BJ (cell line): Measurements from ENCODE around the gene TC2N. TPM values are rescaled to one million over a fixed set of nuclear protein-coding genes. Genes with fewer than 3 reads are reported as not detected.

Experiments
- CTCF ChIA-PET: fragments of 350-600 bp; formaldehyde crosslinking; extraction: SDS; loops from one replicate; lab custom pipeline; 2021; ENCODE audit warnings: antibody characterized with exemption, inconsistent platforms; lab: Yijun Ruan, JAX
- POLR2A ChIA-PET: fragments of 300-600 bp; sonication (Branson Sonifier 250); formaldehyde crosslinking; extraction: SDS; loops from one replicate; lab custom pipeline; 2021; ENCODE audit warnings: antibody characterized with exemption; lab: Charles Lee
- DNase-seq: peaks from one replicate; pipeline ENCODE4 v3.0.0-alpha.2; 2011; ENCODE audit warnings: low read depth
- H3K27me3 ChIP-seq: 2 replicates; pipeline ENCODE4 v1.6.0; 2011; ENCODE audit warnings: low read length; ENCODE audit not compliant: control insufficient read depth, insufficient read depth
- H3K36me3 ChIP-seq: 2 replicates; pipeline ENCODE4 v1.5.1; 2011; ENCODE audit warnings: low read length; ENCODE audit not compliant: control insufficient read depth, insufficient read depth
- H3K4me3 ChIP-seq: 2 replicates; pipeline ENCODE4 v1.5.1; 2011; ENCODE audit warnings: low read depth, mild to moderate bottlenecking, control low read depth, low read length
- CTCF ChIP-seq: IDR thresholded peaks from 2 replicates; pipeline ENCODE4 v1.5.1; 2011; ENCODE audit warnings: low read depth, mild to moderate bottlenecking, control low read depth, inconsistent platforms, low read length, moderate library complexity; ENCODE audit not compliant: insufficient read depth
- polyA plus RNA-seq: library from polyadenylated mRNA; depleted of rRNA; stranded (reverse); fragments of >200 nt; gene quantifications from 2 replicates; pipeline ENCODE4 v1.2.3, GENCODE V29; 2011

The TC2N gene
- polyA plus RNA-seq, 1 experiment = 0.05 TPM

GRCh38 chr14:91904956-91905645 is 37.8 kb upstream of the TC2N start:
- H3K4me3 ChIP-seq = no peak overlapping the region
- TF ChIP-seq CTCF = no peak
- peaks cover 8% of the 10 kb centered on the region for H3K36me3 ChIP-seq
- no peak for DNase-seq
- POLR2A ChIA-PET = no interaction called here
- CTCF ChIA-PET = interaction anchor here (0.6 to 0.7 kb wide), 2 partner anchors 54 to 581 kb away, joined by 3 read pairs; no protein-coding TSS in a partner anchor
- H3K27me3 ChIP-seq = no peaks in the 10 kb centered on the region

- Histone ChIP-seq H3K36me3 (peaks cover 8% of the 10 kb centered on the region), H3K4me3 (no peak overlapping the region), H3K27me3 (no peaks in the 10 kb centered on the region)
- no peak for TF ChIP-seq CTCF
- POLR2A ChIA-PET = no interaction called here
- CTCF ChIA-PET = interaction anchor here (0.6 kb wide), 1 partner anchor 53 kb away, joined by 3 read pairs; no protein-coding TSS in a partner anchor
- no peak for DNase-seq
Observed at GRCh38 chr14:91904483-91904882, 37.1 kb upstream of the TC2N start.

- no peak for TF ChIP-seq CTCF
- ChIA-PET POLR2A (no interaction called here), CTCF (no interaction called here)
- DNase-seq = no peak
- Histone ChIP-seq H3K36me3 (peaks cover 8% of the 10 kb centered on the region), H3K27me3 (no peaks in the 10 kb centered on the region), H3K4me3 (no peak overlapping the region)
Observed at GRCh38 chr14:91903070-91903469, 35.7 kb upstream of the TC2N start.

GRCh38 chr14:91902336-91902735 is 35.0 kb upstream of the TC2N start:
- Histone ChIP-seq H3K4me3 (no peak overlapping the region), H3K27me3 (no peaks in the 10 kb centered on the region), H3K36me3 (peaks cover 6% of the 10 kb centered on the region; the same call in 1 of the 2 replicates)
- CTCF ChIA-PET = interaction anchor here (0.9 kb wide), 1 partner anchor 178 kb away, joined by 3 read pairs; no protein-coding TSS in a partner anchor
- no peak for TF ChIP-seq CTCF
- DNase-seq = no peak
- POLR2A ChIA-PET = no interaction called here

- no peak for TF ChIP-seq CTCF
- POLR2A ChIA-PET = interaction anchor here (0.5 kb wide), 1 partner anchor 43 kb away, joined by 8 read pairs; no protein-coding TSS in a partner anchor
- Histone ChIP-seq H3K36me3 (0 out of 2 replicates have a peak, but pooled peaks cover 3% of the 10 kb centered on the region), H3K27me3 (no peaks in the 10 kb centered on the region), H3K4me3 (no peak overlapping the region)
- no peak for DNase-seq
- CTCF ChIA-PET = interaction anchor here (0.9 to 1.3 kb wide), 2 partner anchors 16 to 178 kb away, joined by 3 read pairs; no protein-coding TSS in a partner anchor
Observed at GRCh38 chr14:91901449-91902226, 34.3 kb upstream of the TC2N start.
